NCI-H345 treated with DMSO at 0.1 percent for 48 hours (cell line): ENCODE measurements around the gene AKAP12.
A peak's percentile ranks its signal among the peaks of the same experiment; 100 is the strongest.

ENCODE experiments used
- DNase-seq: peaks from one replicate; lab custom pipeline; 2025; ENCODE audit not compliant: unreplicated experiment; lab: John Stamatoyannopoulos, UW

AKAP12 gene, protein sequence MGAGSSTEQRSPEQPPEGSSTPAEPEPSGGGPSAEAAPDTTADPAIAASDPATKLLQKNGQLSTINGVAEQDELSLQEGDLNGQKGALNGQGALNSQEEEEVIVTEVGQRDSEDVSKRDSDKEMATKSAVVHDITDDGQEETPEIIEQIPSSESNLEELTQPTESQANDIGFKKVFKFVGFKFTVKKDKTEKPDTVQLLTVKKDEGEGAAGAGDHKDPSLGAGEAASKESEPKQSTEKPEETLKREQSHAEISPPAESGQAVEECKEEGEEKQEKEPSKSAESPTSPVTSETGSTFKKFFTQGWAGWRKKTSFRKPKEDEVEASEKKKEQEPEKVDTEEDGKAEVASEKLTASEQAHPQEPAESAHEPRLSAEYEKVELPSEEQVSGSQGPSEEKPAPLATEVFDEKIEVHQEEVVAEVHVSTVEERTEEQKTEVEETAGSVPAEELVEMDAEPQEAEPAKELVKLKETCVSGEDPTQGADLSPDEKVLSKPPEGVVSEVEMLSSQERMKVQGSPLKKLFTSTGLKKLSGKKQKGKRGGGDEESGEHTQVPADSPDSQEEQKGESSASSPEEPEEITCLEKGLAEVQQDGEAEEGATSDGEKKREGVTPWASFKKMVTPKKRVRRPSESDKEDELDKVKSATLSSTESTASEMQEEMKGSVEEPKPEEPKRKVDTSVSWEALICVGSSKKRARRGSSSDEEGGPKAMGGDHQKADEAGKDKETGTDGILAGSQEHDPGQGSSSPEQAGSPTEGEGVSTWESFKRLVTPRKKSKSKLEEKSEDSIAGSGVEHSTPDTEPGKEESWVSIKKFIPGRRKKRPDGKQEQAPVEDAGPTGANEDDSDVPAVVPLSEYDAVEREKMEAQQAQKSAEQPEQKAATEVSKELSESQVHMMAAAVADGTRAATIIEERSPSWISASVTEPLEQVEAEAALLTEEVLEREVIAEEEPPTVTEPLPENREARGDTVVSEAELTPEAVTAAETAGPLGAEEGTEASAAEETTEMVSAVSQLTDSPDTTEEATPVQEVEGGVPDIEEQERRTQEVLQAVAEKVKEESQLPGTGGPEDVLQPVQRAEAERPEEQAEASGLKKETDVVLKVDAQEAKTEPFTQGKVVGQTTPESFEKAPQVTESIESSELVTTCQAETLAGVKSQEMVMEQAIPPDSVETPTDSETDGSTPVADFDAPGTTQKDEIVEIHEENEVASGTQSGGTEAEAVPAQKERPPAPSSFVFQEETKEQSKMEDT (N-terminal part only)

DNA sequence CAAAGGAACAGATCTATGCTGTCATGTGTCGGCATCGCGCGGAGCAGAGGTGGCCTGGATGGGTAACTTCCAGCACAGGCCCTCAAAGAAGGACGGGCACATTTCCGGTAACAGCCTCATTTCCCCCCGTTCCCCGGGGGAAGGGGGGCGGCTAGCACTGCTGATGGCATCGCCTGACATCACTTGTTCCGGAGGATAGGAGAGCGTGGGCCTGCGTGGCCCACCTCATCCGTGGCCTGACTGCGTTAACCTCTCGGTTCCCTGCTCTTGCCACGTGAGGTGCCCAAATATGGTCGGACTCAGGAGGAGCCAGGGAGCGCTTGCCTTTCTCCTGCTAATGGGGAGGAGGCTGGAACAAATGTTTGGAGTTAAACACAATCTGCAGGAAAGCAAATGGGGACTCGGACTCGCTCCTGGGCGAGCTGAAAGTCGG, at the start of gene AKAP12:
AKAP12 (plus strand) TSS at position 365 of the 433 bp plus-strand sequence. CDS start 596 bp downstream, outside the sequence.
- no peak for DNase-seq

DNA sequence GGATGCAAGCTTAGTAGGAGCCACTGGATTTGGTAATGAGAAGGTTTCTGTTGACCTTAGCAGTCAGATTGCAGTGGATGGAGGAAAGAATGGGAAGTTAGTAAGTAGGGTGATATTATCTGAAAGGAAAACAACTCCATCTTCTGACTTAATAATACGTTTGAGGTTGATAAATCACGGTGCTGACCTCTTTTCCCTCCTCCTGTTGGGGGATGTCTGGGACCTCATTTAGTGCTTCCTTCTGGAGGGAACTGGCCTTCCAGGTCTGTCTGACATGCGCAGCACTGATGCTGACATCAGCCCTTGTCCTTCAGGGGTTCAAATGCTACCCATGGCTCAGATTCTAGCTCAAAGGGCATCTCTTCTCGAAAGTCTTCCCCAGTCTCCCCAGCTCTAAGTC, 48.2 kb upstream of the AKAP12 start:
- no peak for DNase-seq

DNA sequence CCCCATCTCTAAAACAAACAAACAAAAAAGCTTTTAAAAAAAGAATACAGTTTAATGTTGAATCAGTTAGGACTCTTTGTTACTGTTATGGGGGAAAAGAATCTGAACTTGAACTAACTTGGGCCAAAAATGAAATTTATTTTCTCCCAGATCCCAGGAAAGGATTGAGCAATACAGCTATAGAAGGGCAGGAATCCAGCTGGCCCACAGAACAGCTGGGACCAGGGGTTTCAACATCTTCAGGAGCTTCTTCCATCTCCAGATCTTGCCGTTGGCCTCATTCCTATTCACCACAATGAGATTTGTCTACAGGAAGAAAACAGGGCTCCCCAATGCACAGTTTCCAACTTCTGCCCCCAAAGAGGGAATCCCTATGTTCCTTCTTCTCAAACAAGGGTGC, 43.2 kb upstream of the AKAP12 start:
- no peak for DNase-seq

DNA sequence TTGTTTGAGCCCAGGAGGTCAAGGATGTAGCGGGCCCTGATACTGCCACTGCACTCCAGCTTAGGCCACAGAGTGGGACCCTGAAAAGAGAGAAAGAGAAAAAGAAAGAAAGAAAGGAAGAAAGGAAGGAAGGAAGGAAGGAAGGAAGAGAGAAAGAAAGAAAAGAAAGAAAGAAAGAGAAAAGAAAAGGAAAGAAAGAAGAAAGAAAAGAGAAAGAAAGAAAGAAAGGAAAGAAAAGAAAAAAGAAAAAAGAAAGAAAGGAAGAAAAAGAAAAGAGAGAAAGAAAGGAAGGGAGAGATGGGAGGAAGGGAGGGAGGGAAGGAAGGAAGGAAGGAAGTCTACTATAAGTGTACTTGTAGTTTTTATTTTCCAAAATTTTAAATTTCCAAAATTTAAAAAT, 42.2 kb upstream of the AKAP12 start:
- no peak for DNase-seq

DNA sequence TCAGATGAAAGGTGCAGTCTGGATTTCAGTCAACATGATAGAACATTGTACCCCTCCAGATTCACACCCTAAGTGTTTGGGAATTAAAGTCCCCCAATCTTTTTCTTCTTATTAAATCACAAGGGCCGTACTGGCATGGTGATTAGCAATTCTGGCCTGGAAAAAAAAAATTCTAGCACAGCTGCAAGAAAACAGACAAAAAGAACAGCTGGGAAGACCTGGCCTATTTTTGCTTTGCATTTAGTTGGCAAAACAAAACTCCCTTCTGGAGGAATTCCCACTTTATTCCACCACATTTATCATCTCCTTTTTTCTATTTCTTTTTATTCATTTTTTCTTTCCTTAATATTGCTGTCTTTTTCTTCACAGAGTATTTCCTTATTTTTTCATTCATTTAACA, 39.8 kb upstream of the AKAP12 start:
- DNase-seq = no peak

DNA sequence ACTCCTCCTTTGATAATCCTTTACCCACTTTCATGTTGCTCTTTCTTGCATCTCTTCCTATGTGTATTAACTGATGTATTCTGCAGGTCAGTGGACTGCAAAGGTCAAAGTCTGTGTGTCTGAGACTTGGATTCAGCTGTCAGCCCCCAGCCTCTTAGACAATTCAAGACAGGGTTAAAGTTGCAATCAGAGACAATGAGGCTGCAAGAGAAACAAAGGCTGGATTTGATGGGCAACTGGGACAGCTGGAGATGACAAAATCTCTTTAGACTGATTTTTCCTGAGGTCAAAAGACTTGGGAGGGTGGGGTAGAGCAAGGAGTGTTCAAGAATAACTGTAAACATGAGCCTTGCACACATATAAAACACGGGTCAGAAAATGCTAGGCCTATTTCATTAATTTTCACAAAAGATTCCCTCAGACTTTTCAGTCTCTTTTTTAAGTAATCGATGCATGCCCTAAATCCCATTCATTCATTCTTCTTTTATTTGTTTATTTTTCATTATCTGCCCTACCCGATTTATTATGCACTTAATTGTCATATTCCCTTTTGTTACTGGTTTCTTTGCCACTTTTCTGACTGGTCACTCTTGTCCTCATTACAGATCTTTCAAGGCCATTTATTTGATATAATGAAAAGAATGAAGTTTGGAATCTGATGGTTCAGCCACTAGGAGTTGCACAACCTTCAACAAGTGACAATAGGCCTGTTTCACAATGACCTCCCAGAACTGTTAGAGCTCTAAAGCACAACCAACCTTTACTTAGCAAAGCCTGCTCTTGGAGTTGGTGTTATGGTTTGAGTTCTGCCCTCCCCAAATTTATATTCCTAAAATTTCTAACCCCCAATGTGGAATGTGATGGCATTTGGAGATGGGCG, 33.8 kb upstream of the AKAP12 start:
- no peak for DNase-seq

DNA sequence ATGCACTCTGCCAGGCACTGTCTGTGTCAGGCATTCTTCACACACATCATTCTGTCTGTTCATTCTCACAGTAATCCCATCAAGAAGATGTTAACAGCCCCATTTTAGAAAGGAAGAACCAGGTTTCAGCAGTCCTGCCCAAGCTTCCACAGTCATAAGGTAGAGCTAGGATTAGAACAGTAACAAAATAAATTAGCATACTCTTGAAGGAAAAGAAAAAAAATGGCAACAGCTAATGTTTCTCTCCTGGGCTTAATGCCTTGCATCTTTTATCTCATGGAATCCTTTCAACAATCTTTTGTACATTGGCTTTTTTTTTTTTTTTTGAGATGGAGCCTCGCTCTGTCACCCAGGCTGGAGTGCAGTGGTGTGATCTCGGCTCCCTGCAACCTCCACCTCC, 32.1 kb upstream of the AKAP12 start:
- no peak for DNase-seq

DNA sequence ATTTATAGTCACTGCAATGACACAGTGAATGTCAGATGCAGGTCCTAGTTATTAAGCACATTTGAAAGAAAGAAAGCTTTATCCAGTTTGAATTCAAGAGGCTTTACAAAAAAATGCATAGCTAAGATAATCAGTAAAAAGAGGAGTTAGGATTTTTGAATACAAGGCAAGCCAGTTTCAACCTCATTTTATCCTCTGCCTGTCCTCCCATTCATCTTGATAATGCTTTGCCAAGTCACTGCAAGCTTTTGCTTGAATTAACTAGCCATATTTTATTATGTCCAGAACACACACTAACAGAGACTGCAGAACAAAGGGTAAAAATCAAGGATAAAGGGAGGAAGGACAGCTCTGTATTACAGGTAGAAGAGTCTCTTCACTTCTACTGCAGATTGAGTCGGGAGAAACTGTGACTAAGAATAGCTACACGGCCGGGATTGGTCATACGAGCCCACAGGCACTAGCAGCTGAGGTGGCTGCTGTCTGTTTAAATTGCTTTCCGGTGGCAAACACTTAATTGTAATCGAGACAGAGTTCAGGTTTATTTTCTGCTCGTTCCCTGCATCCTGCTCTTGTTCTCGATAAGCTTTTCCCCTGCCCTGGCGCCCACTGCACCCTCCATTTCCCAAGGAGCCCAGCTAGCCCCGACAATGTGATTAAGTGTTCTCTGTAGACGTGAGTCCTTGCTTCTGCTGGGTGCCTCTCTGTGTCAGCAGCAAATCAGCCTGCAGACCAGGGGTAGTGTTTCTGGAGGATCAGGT, 30.5 kb upstream of the AKAP12 start:
- DNase-seq = peak; percentile 42

DNA sequence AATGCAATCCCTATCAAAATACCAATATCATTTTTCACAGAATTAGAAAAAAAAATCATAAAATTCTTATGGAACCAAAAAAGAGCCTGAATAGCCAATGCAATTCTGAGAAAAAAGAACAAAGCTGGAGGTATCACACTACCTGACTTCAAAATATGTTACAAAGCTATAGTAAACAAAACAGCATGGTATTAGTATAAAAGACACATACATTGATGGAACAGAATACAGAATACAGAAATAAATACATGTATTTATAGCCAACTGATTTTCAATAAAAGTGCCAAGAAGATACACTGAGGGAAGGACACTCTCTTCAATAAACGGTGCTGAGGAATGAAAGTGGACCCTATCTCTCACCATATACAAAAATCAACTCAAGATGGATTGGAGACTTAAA, 28.7 kb upstream of the AKAP12 start:
- no peak for DNase-seq

DNA sequence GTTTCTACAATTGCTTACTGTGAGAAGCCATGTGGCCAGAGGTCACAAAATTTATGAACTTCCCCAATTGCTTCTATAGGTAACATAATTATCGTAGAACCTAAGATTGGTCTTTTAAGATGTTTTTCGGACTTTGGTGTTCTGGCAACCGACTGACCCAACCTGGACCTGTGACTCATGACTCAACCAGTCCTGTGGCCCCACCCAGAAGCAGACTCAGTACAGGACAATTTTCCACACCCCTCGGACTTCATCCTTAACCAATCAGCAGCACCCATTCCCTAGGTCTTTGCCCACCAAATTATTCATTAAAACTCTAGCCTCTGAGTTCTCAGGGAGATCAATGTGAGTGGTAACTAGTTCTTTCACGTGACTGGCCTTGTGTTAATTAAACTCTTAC, 26.4 kb upstream of the AKAP12 start:
- DNase-seq = no peak

DNA sequence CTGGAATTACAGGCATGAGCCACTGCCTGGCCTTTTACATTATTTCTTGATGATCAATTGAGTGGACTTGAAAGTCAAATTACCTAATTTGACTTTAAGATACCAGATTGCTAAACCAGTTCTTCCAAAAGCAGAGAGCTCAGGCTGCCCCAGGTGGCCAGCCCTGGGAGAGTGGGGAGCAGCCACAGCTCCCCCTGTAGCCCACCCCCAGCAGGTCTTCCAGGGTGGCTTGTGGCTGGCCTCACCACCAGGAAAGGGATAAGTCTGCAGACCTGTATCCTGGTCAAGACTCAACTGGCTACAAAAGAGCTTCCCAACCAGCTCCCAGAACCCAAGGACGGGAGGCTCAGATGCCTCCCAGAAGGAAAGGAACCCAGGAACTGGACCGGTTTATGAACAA, 23.8 kb upstream of the AKAP12 start:
- no peak for DNase-seq

DNA sequence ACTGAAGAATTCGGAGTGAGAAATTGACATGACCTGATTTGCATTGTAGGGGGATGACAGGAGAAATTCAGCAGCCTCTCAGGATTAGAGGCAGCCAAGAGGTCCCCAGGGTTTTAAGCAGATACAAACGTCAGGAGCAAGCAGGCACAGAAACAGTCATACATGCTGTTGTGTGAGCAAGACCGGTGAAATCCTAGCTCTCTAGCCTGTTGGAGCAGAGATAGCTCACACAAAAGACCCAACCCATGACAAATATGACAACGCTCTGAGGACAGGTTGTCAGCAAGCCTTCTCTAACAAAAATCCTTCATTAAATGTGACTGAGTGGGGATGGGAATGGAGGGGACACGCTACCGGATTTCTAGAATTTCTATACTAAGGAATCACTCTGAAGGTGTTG, 23.0 kb upstream of the AKAP12 start:
- DNase-seq = no peak

DNA sequence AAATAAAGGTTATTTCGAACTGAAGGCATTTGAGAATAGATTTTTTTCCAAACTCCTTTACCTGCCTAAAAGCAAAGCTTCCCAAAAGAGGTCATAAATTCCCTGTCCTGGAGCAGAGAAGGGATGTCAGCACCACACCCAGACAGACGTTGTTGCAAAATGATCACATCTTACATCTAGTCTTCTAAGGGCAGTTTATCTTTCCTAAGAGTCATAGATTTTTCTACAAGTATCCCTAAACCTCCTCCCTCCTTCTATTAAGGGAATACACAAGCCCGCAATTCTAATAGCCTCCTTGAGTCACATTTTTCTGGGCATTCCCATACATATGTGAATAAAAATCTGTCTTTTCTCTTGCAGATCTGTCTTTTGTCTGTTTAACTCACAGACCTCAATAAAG, 20.6 kb upstream of the AKAP12 start:
- DNase-seq = no peak

DNA sequence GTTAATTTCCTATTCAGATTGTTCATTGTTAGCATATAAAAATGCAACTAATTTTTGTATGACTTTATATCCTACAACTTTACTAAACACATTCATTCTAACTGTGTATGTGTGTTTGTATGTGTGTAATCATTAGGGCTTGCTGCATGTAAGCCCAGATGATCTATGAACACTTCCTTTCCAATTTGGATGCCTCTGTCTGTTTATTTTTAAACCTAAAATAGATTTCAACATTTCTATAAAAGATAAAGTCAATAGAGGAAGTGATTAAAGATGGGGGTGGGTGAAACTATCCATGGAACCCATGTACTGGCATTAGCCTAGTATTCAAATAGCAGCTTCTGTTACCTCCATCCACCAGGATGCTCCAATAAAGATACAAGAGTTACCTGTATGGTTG, 15.7 kb upstream of the AKAP12 start:
- DNase-seq = no peak

DNA sequence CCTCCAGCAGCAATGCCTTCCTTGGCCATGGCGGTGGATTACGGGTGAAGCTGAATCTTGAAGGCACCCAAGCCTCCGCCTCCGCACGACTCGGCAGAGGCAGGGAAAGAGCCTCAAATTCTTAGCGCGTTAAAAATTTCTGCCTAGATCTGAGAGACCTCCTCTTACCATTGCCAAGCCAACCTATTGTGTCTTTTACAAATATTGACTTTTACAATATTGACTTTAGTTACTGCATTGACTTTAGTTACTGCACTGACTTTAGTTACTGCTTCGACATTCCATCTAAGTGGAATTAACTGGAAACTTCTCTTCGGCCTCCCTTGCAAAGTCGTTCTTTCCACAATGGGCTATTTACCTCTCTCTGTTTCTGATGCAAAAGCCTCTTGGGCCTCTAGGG, 13.8 kb upstream of the AKAP12 start:
- no peak for DNase-seq

DNA sequence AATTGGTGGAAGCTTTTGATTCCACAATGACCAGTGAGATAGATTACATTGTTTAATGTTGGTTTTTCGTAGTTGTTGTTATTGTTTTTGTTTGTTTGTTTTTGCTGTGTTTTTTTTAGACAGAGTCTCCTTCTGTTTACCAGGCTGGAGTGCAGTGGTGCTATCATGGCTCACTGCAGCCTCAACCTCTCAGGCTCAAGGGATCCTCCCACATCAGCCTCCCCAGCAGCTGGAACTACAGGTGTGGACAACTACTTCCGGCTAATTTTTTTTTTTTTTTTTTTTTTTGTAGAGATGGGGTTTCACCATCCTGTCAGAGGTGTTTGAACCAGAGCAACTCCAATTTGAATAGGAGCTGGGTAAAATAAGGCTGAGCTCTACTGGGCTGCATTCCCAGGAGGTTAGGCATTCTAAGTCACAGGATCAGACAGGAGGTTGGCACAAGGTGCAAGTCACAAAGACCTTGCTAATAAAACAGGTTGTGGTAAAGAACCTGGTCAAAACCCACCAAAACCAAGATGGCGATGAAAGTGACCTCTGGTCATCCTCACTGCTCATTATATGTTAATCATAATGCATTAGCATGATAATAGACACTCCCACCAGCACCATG, 10.9 kb upstream of the AKAP12 start:
- DNase-seq = no peak

DNA sequence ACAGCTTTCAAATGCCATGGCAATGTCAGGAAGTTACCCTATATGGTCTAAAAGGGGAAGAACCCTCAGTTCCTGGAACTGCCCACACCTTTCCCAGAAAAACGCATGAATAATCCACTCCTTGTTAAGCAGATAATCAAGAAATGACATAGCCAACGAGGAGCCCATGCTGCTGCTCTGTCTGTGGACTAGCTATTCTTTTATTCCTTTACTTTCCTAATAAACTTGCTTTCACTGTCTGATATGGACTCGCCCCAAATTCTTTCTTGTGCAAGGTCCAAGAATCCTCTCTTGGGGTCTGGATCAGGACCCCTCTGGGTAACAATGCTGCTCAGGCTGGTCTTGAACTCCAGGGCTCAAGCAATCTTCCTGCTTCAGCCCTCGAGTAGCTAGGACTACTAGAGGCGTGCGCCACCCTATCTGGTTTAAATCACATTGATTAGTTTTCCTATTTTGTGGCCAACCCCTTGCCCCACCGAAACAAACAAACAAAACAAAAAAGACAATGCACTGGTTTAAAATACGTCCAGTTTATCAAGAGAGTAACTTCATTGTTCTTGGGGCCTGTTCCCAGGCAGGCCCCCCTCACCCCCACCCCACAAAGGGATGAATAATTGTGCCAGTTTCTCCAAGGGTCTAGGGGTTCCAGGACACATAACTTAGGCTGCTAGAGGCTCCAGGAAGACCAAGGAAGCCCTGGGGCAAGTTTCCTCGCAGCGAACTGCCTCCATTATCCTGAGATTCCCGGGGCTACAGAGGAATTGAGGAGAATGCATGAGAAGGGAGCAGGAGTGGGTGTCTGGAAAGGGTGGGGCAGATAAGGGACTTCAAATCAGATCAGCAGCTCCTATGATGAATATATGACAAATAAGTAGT, 10.1 kb upstream of the AKAP12 start:
- no peak for DNase-seq

DNA sequence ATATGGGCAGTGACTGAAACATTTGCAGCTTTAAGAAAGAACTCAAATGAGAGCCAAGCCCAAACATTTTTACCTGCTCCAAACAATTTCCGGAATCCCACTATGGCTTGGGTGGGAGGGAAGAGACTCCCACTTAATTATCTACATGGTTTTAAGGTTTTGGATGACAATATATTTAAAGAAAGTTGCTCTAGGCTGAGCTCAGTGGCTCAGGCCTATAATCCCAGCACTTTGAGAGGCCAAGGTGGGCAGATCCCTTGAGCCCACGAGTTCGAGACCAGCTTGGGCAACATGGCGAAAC, 9.5 kb upstream of the AKAP12 start:
- no peak for DNase-seq

DNA sequence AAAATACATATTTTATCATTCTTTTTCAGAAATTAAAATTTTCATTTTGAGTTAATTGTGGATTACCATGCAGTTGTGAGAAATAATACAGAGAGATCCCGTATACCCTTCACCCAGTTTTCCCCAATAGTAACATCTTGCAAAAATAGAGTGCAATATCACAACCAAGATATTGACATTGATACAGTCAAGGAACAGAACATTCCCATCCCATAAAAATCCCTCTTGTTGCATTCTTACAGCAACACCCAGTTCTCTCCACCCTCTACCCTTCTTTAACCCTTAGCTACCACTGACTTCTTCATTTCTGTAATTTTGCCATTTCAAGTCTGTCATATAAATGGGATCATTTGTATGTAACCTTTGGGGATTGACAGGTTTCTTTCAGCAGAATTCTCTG, 6.9 kb upstream of the AKAP12 start:
- DNase-seq = no peak
